GM21515 (cell line): ENCODE results near the gene ERGIC1.

ENCODE experiments used
- ATAC-seq: cut with Tn5 transposase; IDR thresholded peaks from one replicate; pipeline ENCODE4 v1.9.1; 2021; ENCODE audit not compliant: unreplicated experiment

ERGIC1 gene

DNA sequence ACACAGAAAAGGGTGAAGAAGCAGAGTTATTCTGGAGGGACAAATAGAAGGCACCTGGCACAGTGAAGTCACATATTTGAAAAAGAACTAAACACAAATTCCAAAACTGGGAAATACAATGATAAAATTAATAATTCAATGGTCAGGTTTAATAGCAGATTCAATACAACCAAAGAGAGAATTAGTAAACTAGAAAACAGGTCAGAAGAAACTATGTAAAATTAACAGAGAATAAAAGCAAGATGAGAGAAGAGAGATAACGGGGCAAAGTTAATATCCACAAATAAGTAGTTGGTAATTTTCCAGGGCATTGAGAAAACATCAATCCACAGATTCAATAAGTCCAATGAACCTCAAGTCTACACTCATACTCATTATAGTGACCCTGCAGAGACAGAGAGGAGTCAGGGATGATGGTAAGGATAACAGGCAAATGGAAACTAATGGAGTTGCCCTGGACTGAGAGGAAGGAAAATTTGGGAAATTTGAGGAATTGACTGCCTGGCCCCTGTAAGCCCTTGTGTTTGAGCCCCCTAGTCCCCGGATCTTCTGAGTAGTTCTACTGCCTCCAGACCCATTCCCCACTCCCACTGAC, 8.3 kb upstream of the ERGIC1 start:
- ATAC-seq: no peak

DNA sequence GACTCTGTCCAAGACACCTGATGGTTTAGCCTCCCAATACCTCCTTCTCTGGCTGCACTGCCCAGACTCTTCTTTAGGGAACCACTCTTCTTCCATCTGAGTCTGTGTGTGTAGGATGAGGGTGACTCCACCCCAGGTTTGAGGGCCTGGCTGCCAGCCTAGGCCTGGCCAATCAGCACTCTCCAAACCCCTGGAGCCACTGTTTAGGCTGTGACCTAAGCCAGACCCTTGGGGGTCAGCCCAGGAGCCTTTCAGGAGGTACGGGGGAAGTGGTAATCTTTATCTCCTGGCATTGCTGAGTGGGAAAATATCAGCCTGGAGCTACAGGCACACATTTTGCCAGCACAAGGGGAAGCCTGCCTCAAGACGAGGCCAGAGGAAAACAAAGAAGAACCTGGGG, 6.2 kb upstream of the ERGIC1 start:
- no peak for ATAC-seq

GRCh38 chr5:172828911-172829431, 5.1 kb upstream of the ERGIC1 start:
- no peak for ATAC-seq

DNA sequence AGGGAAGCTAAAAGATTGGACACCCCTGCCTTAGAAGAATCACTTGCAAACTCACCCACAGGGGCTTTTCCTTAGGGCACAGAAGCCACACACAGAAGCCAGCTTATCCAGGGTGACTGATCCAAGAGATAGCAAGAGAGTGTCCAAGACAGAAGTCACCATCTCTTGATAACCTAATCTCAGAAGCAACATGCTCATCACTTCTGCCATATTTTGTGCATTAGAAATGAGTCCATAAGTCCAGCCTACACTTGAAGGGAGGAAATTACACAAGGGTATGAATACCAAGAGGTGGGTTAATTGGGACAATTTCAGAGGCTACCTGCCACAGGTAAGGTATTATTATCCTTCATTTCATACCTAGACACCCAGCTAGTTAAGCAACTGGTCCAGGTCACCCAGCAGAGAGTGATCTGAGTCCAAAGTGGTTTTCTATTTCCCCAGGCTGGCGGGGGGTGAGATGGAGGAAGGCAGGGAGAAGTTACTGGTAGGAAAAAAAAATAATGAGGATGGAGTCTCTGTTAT, 3.7 kb upstream of the ERGIC1 start:
- no peak for ATAC-seq

GRCh38 chr5:172830876-172831662, 3.0 kb upstream of the ERGIC1 start:
- no peak for ATAC-seq

DNA sequence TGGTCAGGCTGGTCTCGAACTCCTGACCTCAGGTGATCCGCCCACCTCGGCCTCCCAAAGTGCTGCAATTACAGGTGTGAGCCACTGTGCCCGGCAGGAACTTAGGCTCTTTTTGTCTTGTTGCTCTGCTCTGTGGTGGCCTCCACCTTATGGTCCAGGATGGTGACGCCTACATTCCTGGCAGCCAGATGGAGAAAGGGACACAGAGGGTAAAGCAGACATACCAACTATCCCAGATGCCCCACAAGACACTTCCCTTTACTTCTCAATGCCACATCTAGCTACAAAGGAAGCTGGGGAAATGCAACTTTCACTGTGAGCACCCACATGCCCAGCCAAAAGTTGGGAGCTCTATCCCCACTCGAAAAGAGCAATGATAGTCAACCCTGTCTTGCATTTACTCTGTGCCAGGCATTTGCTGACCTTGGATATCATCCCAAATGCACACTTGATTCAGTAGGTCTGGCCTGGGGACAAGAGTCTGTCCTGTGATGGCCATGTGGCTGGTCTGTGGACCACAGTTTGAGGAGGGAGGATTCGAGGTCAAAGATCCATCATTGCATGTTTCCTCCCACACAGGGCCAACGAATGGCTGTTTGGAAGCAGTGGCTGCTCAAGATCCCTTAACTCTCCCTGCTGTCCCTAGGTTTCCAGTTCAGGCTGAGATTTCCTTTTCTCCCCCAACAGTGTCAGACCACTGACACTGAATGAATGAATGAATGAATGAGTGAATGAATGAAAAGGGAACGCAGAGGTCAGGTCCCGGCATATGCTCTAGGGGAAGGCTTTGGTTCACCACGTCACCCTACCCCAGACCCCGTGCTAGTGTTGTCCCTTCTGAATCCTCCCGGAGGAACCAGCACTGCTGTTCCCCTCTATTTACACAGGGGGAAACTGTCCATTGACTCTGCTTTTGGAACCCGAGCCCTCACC, 1.4 kb upstream of the ERGIC1 start:
- no peak for ATAC-seq

DNA sequence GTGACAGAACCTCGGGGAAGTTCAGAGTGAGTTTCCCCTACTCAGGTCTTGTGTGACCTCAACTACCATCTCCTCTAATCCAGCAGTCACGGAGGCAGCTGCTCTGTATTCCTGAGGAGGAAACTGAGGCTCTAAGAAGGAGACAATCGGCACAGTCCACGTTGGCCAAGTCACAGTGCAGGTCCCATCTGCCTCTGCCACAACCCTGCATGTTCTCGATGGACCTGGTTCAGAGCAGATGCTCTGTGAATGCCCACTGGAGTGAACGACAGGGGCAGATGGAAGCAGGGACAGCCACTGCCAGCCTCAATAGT, 722 bp upstream of the ERGIC1 start:
- ATAC-seq: no peak

DNA sequence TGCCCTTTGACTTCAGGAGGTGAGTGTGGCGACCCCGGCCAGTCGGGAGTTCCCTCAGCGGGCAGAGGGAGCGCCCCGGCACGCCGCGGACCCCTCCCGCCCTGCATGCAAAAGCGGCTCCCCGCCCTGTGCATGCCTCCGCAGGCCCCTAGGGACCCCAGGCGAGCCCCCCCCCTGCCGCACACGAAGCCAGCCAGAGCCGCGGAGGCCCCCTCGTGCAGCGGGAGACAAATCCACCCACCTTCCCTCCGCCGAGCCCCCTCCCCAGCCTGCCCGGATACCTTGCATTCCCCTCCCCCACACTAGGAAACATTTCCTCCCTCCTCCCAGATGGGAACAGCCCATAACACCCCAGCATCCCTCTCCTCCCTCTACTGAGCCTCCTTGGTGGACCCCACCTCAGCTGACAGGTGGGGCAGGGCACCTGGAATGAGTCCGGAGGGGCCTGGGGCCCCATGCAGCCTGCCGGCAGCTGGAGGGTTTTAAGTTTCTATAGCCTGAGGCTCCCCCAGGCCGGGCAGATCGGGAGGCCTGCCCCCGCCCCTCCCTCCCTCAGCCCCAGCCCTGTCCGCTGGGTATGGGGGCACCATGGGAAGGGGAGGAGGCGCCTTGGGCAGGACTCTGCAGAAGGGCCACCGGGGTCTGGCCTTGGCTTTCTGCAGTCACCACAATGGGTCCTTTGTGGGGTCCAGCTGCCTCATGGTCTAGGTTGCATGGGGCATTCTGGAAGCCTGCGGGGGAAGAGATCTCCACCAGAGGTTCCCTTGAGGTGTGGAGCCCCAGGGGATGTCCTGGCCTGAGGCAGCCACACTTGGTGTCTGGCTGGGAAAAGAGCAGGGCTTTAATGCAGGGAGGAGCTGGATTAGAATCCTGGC, 601 bp downstream of the ERGIC1 start:
- ATAC-seq: peak; percentile 19

GRCh38 chr5:172835290-172835993, 1.4 kb downstream of the ERGIC1 start:
- no peak for ATAC-seq

GRCh38 chr5:172835994-172836356, 1.9 kb downstream of the ERGIC1 start:
- no peak for ATAC-seq

- ATAC-seq: peak; percentile 64
These were observed 3.6 kb downstream of the ERGIC1 start for GRCh38 chr5:172837640-172838039.

DNA sequence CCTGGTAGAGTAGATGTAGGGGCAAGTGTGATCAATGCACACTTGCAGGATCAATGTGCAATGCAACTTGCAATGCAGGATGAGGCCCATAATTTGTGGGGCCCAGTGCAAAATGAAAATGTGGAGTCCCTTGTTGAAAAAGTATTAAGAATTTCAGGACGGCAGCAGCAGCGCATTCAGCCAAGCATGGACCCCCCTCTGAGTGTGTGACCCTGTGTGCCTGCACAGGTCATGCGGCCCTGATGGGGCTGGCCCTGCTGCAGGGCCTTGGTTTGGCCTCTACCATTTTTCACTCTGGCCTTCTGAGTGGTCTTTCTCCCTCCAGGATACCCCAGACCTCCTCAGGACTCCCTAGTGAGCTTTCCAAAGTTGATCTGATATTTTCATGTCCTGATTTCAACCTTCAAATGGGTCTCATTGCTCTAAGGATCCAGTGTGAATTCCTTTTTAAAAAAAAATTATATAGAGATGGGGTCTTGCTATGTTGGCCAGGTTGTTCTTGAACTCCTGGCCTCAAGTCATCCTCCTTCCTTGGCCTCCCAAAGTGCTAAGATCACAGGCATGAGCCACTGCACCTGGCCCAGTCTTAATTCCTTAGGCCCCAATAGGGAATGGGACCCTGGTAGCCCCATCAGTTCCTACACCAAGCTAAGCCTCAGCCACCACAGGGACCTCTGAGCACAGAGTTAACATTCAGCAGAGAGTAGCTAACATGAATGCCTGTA, 4.3 kb downstream of the ERGIC1 start:
- ATAC-seq: no peak

DNA sequence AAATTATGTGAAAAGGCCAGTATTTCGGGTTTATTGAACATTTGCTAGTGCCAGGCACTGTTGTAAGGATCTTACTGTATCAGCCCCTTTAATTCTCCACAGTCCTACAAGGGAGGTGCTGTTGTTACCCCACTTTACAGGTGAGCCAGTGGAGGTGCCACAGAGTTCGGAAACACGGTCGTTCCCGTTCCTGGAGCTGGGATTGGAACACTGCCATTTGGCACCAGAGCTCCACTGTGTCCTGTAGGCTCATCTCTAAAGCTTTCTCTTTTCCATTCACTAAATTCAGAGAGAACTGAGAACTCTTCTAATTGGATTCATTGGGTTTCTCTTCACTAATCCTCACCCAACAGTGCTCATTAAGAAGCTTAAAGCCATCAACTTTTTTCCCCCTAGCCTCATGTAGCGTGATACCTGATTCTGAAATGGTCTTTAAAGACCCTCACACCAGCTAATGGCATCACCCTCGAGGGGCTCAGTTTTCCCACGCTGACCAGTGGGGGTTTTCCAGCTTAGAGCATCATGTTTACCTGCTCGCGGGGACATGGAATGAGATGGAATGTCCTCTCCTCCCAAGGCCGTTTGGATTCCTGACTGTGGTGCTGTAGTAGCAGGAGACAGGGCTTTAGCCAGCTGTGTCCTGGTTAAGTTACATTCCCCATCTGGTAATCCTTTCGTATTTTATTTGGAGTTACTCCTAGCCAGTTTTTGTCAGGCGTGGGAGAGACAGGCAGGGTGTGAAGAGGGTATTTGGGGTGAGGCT, 5.8 kb downstream of the ERGIC1 start:
- ATAC-seq: no peak

DNA sequence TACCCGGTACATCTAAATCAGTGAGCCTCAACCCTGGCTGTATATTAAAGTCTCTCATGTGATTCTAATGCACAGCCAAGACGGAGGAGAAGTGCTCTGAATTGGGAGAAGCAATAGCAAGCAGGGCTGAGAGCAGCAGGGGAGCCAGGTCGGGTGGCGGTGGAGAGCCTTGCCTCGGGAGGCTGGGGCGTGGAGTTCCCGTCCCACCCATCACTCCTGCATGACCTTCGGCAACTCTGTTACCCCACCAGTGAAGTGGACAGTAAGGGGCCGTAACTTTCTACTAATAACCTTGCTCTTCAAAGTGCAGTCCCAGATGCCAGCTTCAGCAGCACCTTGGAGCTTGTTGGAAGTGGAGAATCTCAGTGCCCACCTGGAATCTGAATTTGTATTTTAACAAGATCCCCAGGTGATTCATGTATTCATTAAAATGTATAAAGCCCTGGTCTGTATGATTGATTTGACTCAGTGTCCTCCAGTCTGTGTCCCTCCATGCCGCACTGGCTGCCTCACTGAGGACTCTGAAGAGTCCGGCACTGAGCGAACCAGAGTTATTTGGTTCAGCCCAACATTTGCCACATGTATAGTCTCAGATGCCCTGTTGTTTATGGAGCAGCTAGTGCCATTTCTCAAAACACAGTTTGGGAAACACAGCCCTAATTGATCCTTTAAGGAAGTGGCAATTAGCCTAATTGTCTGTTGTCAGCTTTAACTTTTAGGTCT, 6.5 kb downstream of the ERGIC1 start:
- ATAC-seq: no peak

DNA sequence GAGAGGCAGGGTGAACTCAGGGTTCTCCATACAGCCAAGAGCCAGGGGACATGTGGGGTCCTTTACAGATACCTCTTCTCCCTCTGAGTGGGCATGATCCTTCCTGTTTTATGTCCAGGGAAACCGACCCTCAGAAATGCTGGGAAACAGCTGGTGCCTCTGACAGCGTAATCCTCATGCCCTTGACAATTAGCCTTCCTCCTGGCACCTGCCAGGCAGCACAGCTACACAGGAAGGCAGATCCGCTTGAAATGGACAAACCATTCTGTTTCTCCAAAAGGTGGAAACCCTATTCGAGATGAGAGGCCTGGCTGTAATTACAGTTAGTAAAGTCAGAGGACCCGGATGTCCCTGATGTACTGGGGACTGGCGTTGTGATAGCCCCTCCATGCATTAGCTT, 7.2 kb downstream of the ERGIC1 start:
- no peak for ATAC-seq

DNA sequence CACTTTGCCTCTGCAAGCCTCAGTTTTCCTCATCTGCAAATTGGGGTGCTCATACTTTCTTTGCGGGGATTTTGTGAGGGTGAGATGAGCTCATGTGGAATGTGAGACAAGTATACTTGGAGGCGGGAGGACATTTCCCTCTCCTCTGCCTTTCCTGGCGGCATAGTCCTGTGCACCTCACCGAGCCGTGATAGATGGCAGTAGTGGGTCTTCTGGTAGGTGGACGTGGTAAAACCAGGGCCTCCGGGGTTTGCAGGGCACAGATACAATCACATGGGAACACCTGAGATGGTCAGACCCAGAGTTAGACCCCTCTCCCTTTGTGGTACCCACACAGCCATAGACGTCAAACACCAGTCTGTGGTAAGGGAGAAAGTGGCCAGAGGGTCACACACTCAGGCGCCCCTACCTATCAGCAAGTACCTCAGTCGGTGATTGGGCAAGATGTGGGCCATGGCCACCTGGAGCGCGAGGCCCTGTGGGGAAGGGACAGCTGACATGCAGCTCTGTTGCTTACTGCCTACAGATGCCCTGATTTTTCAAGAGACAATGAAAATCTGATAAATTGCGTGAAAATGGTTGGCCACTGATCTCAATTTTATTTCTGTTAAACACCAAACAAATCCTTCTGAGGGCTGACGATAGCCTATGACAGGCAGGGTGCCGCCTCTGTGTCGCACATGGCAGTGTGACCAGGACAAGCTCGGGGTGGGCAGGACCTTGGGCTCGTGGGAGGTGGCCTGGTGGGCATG, 9.9 kb downstream of the ERGIC1 start:
- no peak for ATAC-seq

GRCh38 chr5:172844577-172844838, 10.5 kb downstream of the ERGIC1 start:
- ATAC-seq: no peak
